Loucy (cell line): ENCODE results near the gene ATF7IP.

Experiments
- EZH2phosphoT487 ChIP-seq: fragments of 200-600 bp; IDR thresholded peaks from 2 replicates; pipeline ENCODE4 v1.6.1; 2018; ENCODE audit warnings: antibody characterized with exemption, mild to moderate bottlenecking, moderate library complexity, borderline replicate concordance
- TF ChIP-seq, protein P1 (sequence below): fragments of 200-600 bp; sonication (generic); conservative IDR thresholded peaks from 2 replicates; pipeline ENCODE4 v1.5.1; 2014; ENCODE audit warnings: mild to moderate bottlenecking, antibody characterized with exemption, low read length

DNA sequence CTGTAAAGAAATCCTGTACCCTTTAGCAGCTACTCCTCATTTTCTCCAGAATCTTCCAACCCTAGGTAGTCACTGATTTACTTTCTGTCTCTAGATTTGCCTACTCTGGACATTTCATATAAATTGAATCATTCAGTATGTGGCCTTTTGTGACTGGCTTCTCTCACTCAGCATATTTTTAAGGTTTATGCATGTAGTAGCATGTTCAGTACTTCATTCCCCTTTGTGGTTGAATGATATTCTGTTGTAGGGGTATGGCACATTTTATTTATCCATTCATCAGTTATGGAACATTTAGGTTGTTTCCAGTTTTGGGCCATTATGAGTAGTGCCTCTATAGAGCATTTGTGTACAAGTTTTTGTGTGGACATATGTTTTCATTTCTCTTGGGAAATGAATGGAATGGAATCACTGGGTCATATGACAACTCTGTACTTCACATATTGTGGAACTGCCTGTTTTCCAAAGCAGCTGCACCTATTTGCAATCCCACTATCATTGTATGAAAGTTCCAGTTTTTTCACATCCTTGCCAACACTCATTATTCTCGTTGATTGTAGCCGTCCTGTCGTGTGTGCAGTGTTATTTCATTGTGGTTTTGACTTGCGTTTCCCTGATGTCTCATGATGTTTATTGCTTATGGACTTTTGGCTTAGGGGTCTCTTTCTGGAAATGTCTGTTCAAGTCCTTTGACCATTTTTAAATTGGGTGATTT lies 57.2 kb downstream of the ATF7IP start:
- TF ChIP-seq, protein P1, sequence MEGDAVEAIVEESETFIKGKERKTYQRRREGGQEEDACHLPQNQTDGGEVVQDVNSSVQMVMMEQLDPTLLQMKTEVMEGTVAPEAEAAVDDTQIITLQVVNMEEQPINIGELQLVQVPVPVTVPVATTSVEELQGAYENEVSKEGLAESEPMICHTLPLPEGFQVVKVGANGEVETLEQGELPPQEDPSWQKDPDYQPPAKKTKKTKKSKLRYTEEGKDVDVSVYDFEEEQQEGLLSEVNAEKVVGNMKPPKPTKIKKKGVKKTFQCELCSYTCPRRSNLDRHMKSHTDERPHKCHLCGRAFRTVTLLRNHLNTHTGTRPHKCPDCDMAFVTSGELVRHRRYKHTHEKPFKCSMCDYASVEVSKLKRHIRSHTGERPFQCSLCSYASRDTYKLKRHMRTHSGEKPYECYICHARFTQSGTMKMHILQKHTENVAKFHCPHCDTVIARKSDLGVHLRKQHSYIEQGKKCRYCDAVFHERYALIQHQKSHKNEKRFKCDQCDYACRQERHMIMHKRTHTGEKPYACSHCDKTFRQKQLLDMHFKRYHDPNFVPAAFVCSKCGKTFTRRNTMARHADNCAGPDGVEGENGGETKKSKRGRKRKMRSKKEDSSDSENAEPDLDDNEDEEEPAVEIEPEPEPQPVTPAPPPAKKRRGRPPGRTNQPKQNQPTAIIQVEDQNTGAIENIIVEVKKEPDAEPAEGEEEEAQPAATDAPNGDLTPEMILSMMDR, result no peak
- no peak for TF ChIP-seq EZH2phosphoT487
